ENCODE measurements around the gene DNASE1L1.

GRCh38 chrX:154443992-154444754 lies 35.1 kb upstream of the DNASE1L1 start, which contains the start of gene FAM50A:
- no peak for TF ChIP-seq EZH2 (IDR thresholded peaks at IDR 0.05)
- TF ChIP-seq CTCF (IDR thresholded peaks at IDR 0.05) = no peak
- no peak for TF ChIP-seq EZH2phosphoT487 (IDR thresholded peaks at IDR 0.05)
